GM12878 (cell line): Measurements from ENCODE around the gene NFIL3. TPM values are rescaled to one million over a fixed set of nuclear protein-coding genes. Genes with fewer than 3 reads are reported as not detected.

Source experiments
- ATAC-seq: fragments of 200-7000 bp; cut with Tn5 transposase; 3 replicates; pipeline ENCODE4 v1.9.1; 2020; ENCODE audit warnings: mild to moderate bottlenecking, moderate library complexity
- BruUV-seq: library from RNA; stranded (reverse); fragments of 400-500 nt; replicated peaks from 2 replicates; lab custom pipeline; 2021; lab: Mats Ljungman, UMichigan
- CTCF ChIA-PET: fragments of 300-600 bp; sonication (Branson Sonifier 250); formaldehyde crosslinking; extraction: SDS; loops from one replicate; lab custom pipeline; 2021; ENCODE audit warnings: inconsistent platforms; lab: Yijun Ruan, JAX
- POLR2A ChIA-PET: fragments of 350-600 bp; formaldehyde crosslinking; extraction: SDS; loops from one replicate; lab custom pipeline; 2021; ENCODE audit warnings: inconsistent platforms; lab: Charles Lee
- RAD21 ChIA-PET: fragments of 300-600 bp; sonication (Branson Sonifier 250); formaldehyde crosslinking; loops from one replicate; lab custom pipeline; 2023; ENCODE audit warnings: antibody characterized with exemption; ENCODE audit not compliant: unreplicated experiment; lab: Charles Lee
- SMC1A ChIA-PET: fragments of 300-600 bp; sonication (Branson Sonifier 250); formaldehyde crosslinking; loops from one replicate; lab custom pipeline; 2023; ENCODE audit not compliant: unreplicated experiment, uncharacterized antibody; lab: Charles Lee
- DNase-seq: peaks from one replicate; pipeline ENCODE4 v3.0.0-alpha.2; 2011; ENCODE audit warnings: low read depth, low spot score
- FAIRE-seq: peaks from 3 replicates; lab custom pipeline; 2011; peaks lifted over from hg19 to GRCh38; lab: Jason Lieb, UNC
- H2AFZ ChIP-seq: 2 replicates; pipeline ENCODE4 v1.6.0; 2011; ENCODE audit warnings: low read depth, low read length, control low read depth; ENCODE audit not compliant: control insufficient read depth
- H3K27ac ChIP-seq: 2 replicates; pipeline ENCODE4 v1.5.1; 2011; ENCODE audit warnings: control low read depth; ENCODE audit not compliant: control insufficient read depth, insufficient read depth
- H3K27me3 ChIP-seq, 2 experiments: replicated peaks in 1 of 2; 2 replicates each; pipeline versions ENCODE4 v1.6.0 to v1.6.1; 2011; ENCODE audit warnings: low read length in 1 of 2; ENCODE audit not compliant: control insufficient read depth in 2 of 2, insufficient read depth in 2 of 2
- H3K36me3 ChIP-seq, 2 experiments: 2 replicates each; pipeline ENCODE4 v1.5.1; 2011; ENCODE audit warnings: low read length in 1 of 2; ENCODE audit not compliant: control insufficient read depth in 2 of 2, insufficient read depth in 2 of 2
- H3K4me1 ChIP-seq: 2 replicates; pipeline ENCODE4 v1.6.1; 2011; ENCODE audit warnings: mild to moderate bottlenecking, low read length, moderate library complexity, mixed read lengths; ENCODE audit not compliant: control insufficient read depth, insufficient read depth
- H3K4me2 ChIP-seq: 2 replicates; pipeline ENCODE4 v1.6.0; 2011; ENCODE audit warnings: control low read depth; ENCODE audit not compliant: control insufficient read depth, insufficient read depth
- H3K4me3 ChIP-seq: fragments of 200-600 bp; sonication (generic); 2 replicates; pipeline ENCODE4 v1.5.1; 2016
- H3K79me2 ChIP-seq: 2 replicates; pipeline ENCODE4 v1.6.0; 2011; ENCODE audit warnings: low read length; ENCODE audit not compliant: control insufficient read depth, insufficient read depth
- H3K9ac ChIP-seq: 2 replicates; pipeline ENCODE4 v1.8.0; 2011; ENCODE audit warnings: low read length, control low read depth, mixed read lengths; ENCODE audit not compliant: control insufficient read depth, insufficient read depth
- H3K9me3 ChIP-seq: replicated peaks from 3 replicates; pipeline ENCODE4 v1.5.1; 2011; ENCODE audit warnings: mild to moderate bottlenecking, low read length; ENCODE audit not compliant: control insufficient read depth, insufficient read depth
- H4K20me1 ChIP-seq: 2 replicates; pipeline ENCODE4 v1.6.0; 2011; ENCODE audit not compliant: control insufficient read depth, insufficient read depth
- EZH2 ChIP-seq: IDR thresholded peaks from 2 replicates; pipeline ENCODE4 v1.6.1; 2012; ENCODE audit warnings: low read depth, mild to moderate bottlenecking, control low read depth, inconsistent platforms, low read length, borderline replicate concordance; ENCODE audit not compliant: control insufficient read depth
- FOXK2 ChIP-seq: fragments of 450-650 bp; IDR thresholded peaks from 2 replicates; pipeline ENCODE4 v1.6.1; 2017; ENCODE audit warnings: mild to moderate bottlenecking, moderate library complexity
- IKZF2 ChIP-seq, 2 experiments: fragments of 450-650 bp; IDR thresholded peaks; 2 replicates each; pipeline ENCODE4 v1.6.1; 2017; ENCODE audit warnings: mild to moderate bottlenecking in 2 of 2, moderate library complexity in 2 of 2
- PRDM15 ChIP-seq: fragments of 450-650 bp; formaldehyde crosslinking; IDR thresholded peaks from 2 replicates; pipeline ENCODE4 v1.4.0; 2020; ENCODE audit warnings: mild to moderate bottlenecking, moderate library complexity
- RCOR1 ChIP-seq: conservative IDR thresholded peaks from 2 replicates; pipeline ENCODE4 v1.6.1; 2012; ENCODE audit warnings: low read depth, low read length, improper control_type of control experiment
- ZBTB11 ChIP-seq: fragments of 450-650 bp; formaldehyde crosslinking; IDR thresholded peaks from 2 replicates; pipeline ENCODE4 v1.5.0; 2022; ENCODE audit warnings: mild to moderate bottlenecking, missing genetic modification characterization
- ZBTB4 ChIP-seq: fragments of 450-650 bp; formaldehyde crosslinking; IDR thresholded peaks from 2 replicates; pipeline ENCODE4 v1.4.0; 2022; ENCODE audit warnings: mild to moderate bottlenecking, moderate library complexity
- WGBS: methylation state at CpG from one replicate; pipeline ENCODE4 v1.1.6; 2016; ENCODE audit warnings: low lambda C conversion rate; ENCODE audit not compliant: insufficient replicate concordance, insufficient coverage; ENCODE audit errors: missing lambda C conversion rate; 5-methylcytosine and 5-hydroxymethylcytosine counted together
- in situ Hi-C: fragments of 300-500 bp; cut with MboI; formaldehyde crosslinking; loops from 9 replicates; pipeline ENCODE4 v1.14.3; 2018; ENCODE audit warnings: mixed read lengths
- intact Hi-C: fragments of 100-400 bp; cut with micrococcal nuclease; formaldehyde crosslinking; loops from one replicate; pipeline ENCODE4 v1.14.2; 2022; ENCODE audit not compliant: unreplicated experiment
- polyA plus RNA-seq, 11 experiments: library from polyadenylated mRNA; depleted of rRNA in 4 of 11; unstranded in 6 of 11; stranded (reverse) in 5 of 11; fragments of >200 nt; fragmentation: Nextera tagmentation in 4 of 11; fragmentation: Illumina TruSeq in 1 of 11; extraction: Ambion mirVana in 4 of 11; extraction: Trizol in 1 of 11; gene quantifications; 1 replicate in 1 of 11; 2 replicates in 10 of 11; pipeline versions ENCODE4 v1.2.1 to v1.2.3, GENCODE V29; 2011 to 2016; ENCODE audit warnings: inconsistent platforms in 2 of 11, missing spikeins in 2 of 11, low read depth in 1 of 11
- total RNA-seq, 4 experiments: library from RNA; depleted of rRNA in 3 of 4; stranded (reverse); fragments of >200 nt in 3 of 4; fragmentation: Illumina TruSeq in 1 of 4; extraction: Trizol in 1 of 4; gene quantifications; 2 replicates each; pipeline versions ENCODE4 v1.2.1 to v1.2.3, GENCODE V29; 2013 to 2021

Gene NFIL3
- total and polyA plus RNA-seq, 10 of the 15 experiments (the other 5 are each of a cell fraction or from before 2014, with no cell fraction given) = 0.18 to 1.0 (median 0.36) TPM; not detected in 3

- no peak for TF ChIP-seq PRDM15 (CRISPR knock-in tag)
Observed at GRCh38 chr9:91361291-91362050, 62.2 kb downstream of the NFIL3 start, which contains the start of gene AUH (continued).

GRCh38 chr9:91360551-91361290 lies 62.9 kb downstream of the NFIL3 start:
- intact Hi-C loops (no loop called here), in situ Hi-C loops (no loop called here)
- no peak for TF ChIP-seq EZH2
- no peak for TF ChIP-seq ZBTB11
- TF ChIP-seq RCOR1 = no peak
- TF ChIP-seq ZBTB4 (CRISPR knock-in tag) = no peak
- peak in 1 of 2 experiments; percentile 30; a peak in 1 of 4 replicates for TF ChIP-seq IKZF2 (IDR thresholded peaks at IDR 0.05)
- no peak for TF ChIP-seq FOXK2

More at GRCh38 chr9:91360551-91361290, 62.9 kb downstream of the NFIL3 start:
- ChIA-PET CTCF (interaction anchor here (1.0 to 1.6 kb wide), 5 partner anchors 15 to 445 kb away, joined by 3 to 5 read pairs (median 4); no protein-coding TSS in a partner anchor), SMC1A (interaction anchor here (0.7 to 1.4 kb wide), 5 partner anchors 14 to 213 kb away, joined by 3 to 7 read pairs (median 5); no protein-coding TSS in a partner anchor), POLR2A (interaction anchor here (1.0 kb wide), 1 partner anchor 12 kb away, joined by 7 read pairs; no protein-coding TSS in a partner anchor), RAD21 (interaction anchor here (1.1 to 1.7 kb wide), 3 partner anchors 64 to 210 kb away, joined by 3 to 6 read pairs (median 5); partner anchors contain the start of gene NFIL3)
- BruUV-seq = no TSS peak
- H3K9me3 ChIP-seq = peaks cover 4% of the 10 kb centered on the region; the same call in 1 of the 3 replicates
- H3K9ac ChIP-seq = peak overlapping the region; percentile 77
- H2AFZ ChIP-seq = peak overlapping the region; percentile 97
- H3K4me2 ChIP-seq = peak overlapping the region; percentile 95
- ATAC-seq (peak; percentile 59), FAIRE-seq (peak; percentile 86), DNase-seq (peak; percentile 21)
- H4K20me1 ChIP-seq = no peaks in the 10 kb centered on the region; the same call in 1 of the 2 replicates
- H3K79me2 ChIP-seq = peaks cover 13% of the 10 kb centered on the region
- H3K36me3 ChIP-seq = no peaks in the 10 kb centered on the region
- WGBS = 9% methylated on average over 10 of the region's 10 CpGs
- H3K27me3 ChIP-seq = 0 out of 4 replicates have a peak, but pooled peaks cover 0 to 2% of the 10 kb centered on the region in 2 experiments
- H3K4me1 ChIP-seq = peaks cover 26% of the 10 kb centered on the region
- peak overlapping the region; percentile 51 for H3K27ac ChIP-seq
- H3K4me3 ChIP-seq = peak overlapping the region; percentile 69
